OCI-LY1 (cell line): Measurements from ENCODE around the gene IL17RB.

Experiments
- EZH2 ChIP-seq: fragments of 200-600 bp; sonication (generic), shearing (Covaris generic); IDR thresholded peaks from 2 replicates; pipeline ENCODE4 v1.8.0; 2017; ENCODE audit warnings: borderline replicate concordance, mixed run types, mild to moderate bottlenecking, antibody characterized with exemption, low read length, moderate library complexity, mixed read lengths
- TF ChIP-seq, protein P1 (sequence below): fragments of 200-600 bp; sonication (generic), shearing (Covaris generic); IDR thresholded peaks from 2 replicates; pipeline ENCODE4 v1.5.1; 2017; ENCODE audit warnings: mild to moderate bottlenecking, antibody characterized with exemption, low read length, moderate library complexity, mixed read lengths

DNA sequence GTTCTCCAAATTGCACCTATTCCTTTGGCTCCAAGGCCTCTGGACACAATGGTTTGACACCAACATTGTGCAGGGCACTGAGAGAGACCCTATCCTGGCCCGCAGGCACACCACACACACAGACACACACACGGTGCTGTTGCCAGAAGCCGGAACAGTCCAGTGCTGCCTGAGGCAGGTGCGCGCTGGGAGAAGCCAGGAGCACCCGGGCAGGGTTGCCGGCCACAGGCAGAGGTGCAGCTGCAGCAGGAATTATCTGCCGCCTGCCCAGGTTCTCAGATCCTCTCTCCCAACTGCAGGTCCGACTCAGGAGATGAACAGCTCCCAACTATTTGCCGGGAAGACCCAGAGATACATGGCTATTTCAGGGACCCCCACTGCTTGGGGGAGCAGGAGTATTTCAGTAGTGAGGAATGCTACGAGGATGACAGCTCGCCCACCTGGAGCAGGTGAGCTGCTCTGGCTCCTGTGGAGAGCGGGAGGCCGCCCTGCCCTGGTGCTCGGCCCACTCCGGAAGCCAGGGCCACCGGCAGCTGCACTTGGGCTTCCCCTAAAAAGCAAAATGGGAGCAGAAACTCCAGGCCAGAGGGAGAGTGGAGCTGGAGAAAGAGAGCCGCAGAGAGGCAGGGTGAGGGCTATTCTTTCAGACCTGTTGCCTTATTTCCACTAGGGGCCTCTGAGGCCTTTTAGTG lies 43.1 kb upstream of the IL17RB start:
- TF ChIP-seq, protein P1, sequence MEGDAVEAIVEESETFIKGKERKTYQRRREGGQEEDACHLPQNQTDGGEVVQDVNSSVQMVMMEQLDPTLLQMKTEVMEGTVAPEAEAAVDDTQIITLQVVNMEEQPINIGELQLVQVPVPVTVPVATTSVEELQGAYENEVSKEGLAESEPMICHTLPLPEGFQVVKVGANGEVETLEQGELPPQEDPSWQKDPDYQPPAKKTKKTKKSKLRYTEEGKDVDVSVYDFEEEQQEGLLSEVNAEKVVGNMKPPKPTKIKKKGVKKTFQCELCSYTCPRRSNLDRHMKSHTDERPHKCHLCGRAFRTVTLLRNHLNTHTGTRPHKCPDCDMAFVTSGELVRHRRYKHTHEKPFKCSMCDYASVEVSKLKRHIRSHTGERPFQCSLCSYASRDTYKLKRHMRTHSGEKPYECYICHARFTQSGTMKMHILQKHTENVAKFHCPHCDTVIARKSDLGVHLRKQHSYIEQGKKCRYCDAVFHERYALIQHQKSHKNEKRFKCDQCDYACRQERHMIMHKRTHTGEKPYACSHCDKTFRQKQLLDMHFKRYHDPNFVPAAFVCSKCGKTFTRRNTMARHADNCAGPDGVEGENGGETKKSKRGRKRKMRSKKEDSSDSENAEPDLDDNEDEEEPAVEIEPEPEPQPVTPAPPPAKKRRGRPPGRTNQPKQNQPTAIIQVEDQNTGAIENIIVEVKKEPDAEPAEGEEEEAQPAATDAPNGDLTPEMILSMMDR, result no peak
- TF ChIP-seq EZH2, result no peak
